Stimulated activated CD8-positive, alpha-beta memory T cell treated with anti-CD3 and anti-CD28 coated beads, Interleukin-4, amount 100 ng/mL, for 1 hour (primary cell): ENCODE measurements around the gene IFIH1.
A peak's percentile ranks its signal among the peaks of the same experiment; 100 is the strongest.

Source experiments
- DNase-seq, 2 donors: peaks; one replicate each; pipeline ENCODE4 v3.0.0-alpha.2; 2020; ENCODE audit warnings: low read depth in 2 of 2, low spot score in 1 of 2

Gene IFIH1

DNA sequence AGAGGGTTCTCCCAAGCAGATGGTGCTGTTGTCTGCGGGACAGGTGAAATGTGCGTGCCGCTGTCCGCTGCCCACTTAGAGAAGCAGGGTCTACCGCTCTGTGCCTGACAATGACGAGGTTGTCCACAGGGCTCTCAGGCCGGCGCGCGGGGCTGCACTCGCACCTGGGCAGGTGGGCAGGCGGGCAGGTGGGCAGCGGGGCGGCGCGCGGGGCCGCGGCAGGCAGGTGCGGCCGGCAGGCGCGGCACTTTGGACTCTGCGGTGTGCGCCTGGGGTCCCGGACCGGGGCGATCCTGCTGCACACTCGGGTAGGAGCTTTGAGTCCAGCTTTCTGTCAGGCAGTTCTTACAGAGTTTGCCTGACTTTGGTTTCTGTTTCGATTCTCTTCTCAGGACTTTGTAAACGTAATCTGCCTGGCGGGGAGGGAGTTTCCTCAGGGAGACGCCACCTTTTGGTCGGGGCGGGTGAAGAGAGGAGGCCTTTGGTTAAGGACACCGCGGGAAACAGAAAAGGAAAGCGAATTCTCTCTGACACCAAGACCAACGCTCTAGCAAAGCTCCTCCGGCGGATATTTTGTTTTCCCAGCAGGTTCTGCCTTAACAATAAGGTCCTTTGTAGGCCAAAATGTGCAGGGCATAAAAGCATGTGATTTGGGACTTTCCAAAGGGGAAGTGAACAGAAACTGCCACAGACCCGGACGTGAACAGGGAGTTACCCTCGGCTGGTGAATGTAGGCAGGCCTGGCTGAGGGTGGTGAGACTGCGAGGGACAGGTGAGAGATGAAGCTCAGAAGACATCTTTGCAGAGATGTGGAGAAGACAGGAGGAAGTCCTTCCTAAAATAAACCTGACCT is at the start of gene IFIH1:
Gene IFIH1 (minus strand): TSS at position 357 of the 853 bp plus-strand sequence. CDS start 377 bp downstream, outside the sequence.
- peak; percentile 42 to 46 for DNase-seq

DNA sequence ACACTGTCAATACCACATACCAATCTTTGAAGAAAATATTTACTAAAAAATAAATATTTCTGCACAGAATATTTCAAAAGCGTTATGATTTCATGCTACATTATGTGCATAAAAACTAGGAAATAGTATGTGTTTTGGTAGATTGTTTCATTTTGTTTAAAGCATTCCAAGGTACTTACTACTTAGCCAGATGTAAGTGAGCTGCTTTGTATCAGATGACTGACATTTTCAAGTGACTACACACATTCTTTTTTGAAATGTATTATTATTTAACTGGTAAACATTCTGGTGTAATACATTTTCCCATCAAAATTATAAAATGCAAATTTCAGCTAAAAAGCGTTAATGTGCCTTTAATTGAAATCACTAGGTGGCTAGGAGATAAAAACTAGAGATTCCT is 46.9 kb upstream of the IFIH1 start:
- DNase-seq: no peak

DNA sequence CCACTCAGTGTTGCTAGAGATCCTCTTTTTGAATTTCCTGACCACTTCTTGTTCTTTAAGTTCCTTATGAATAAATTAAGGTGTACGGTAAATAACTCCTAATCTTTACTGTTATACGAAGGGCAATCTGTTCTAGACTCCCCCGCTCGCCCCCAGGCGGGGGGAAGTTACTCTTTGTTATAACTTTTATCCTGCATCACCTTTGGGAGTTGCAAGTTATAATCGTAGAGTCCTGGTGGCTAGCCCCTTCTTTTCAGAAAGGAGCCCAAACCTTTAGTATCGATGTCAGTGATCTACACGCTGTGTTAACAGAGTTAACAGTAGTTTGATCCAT is 26.1 kb upstream of the IFIH1 start:
- no peak for DNase-seq

DNA sequence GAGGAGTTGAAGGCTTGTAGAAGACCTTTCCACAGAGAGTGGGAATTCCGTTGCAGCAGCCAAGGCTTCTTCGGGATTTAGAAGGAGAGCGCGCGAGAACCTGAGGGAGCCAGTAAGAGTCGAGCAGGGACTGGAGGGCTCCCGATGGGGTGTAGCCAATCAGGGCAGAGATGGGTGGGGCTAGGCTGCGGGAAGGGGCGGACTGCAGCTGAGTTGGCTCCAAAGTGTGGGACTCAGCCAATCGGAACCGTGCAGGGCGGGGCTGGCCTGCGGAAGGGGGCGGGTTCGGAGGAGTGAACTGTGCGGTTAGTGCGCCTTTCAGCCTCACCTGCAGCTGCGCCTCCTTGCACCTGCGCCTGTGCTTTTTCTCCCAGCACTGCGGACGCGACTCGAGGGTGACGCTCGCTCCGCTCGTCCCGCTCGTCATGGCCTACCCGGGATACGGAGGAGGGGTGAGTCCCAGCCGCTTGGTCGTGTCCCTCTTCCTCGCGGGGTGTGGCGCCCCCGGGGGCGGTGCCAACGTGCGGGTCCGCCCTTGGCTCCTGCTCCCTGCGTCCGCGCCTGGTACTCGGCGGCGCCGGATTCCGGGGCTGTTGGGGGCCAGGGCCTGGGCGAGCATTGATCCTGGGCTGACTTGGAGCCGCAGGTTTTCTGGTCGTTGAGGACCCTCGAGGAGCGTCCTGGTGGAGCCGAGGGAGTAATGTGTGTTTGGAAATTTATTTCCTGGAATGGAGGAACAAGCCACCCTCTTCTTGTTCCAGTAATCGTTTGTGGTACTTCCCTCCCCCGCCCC is 25.5 kb upstream of the IFIH1 start, which contains the start of gene GCA:
Gene GCA (plus strand): TSS at position 309 of the 793 bp plus-strand sequence. CDS start 117 bp downstream, at position 426.
- peak; percentile 93 to 96 for DNase-seq

- no peak for DNase-seq
Observed at GRCh38 chr2:162343492-162343823, 25.0 kb upstream of the IFIH1 start.

DNA sequence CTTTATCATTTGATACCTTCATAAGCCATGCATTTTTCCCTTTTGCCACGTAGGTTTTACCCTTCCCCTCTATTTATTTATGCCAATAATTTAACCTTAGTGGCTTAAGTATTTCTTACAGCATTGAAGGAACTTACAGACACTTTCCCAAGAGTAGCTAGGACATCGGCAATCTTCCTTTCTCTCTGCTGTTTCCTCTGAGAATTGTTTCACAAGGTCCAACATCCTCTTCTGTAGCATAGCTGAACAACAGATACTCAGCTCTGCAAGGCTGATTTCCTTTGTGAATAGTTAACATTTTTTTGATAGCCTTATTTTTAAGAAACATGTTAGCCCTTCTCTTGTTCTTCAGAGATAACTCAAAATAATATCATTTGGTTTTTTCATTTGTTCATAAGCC is 24.4 kb upstream of the IFIH1 start:
- no peak for DNase-seq

DNA sequence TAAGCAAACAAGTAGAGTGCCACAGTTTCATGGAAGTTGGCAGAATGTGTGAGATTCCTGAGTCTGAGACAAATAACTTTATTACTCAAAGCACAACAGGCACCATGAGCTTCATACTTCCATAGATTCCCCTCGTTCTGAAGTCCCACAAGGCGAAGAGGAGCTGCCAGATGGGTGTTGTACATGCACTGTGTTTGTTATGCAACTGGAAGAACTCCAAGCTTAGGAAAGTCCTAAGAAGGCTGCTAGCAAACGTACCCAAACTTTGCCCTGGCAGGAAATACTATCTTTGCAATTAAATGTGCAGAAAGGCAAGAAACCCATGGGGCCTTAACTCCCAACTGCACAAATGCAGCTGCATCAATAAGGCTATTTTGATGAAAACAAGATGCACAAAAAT is 23.8 kb upstream of the IFIH1 start:
- DNase-seq: no peak

DNA sequence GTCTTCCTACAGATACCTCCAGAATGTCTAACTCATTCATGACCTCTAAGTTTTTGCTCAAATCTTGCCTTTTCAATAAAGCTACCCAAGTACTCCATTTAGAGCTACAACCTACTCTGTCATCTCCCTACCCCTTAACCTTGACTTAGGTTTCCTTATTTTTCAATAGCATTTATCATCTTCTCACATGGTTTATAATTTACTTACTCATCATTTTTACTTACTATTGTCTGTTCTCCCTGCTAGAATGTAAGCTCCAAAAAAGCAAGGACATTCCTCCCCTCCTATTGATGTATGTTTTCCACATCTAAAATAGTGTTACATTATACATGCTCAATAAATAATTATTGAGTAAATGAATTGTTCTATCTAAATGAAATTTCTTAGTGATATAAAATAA is 22.3 kb upstream of the IFIH1 start:
- DNase-seq: no peak

DNA sequence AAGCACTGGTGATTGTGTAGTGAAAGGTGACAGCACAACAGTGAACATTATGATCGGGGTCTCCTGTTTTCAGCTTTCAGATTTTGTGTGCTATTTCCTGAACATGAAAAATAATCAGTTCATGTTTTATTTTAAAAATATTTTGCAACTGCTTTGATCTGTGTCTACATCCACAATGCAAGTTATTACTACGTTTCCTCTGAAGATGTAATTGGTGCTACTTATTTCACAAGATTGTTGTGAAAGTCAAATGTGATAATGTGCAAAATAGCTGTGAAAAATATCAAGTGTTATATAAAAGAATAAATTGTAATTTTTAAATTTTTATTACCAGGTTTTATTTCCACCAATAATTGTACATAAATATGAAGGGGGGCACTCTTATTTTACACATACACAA is 19.4 kb upstream of the IFIH1 start:
- DNase-seq: no peak

- DNase-seq: no peak
Observed at GRCh38 chr2:162333968-162334367, 15.5 kb upstream of the IFIH1 start.

DNA sequence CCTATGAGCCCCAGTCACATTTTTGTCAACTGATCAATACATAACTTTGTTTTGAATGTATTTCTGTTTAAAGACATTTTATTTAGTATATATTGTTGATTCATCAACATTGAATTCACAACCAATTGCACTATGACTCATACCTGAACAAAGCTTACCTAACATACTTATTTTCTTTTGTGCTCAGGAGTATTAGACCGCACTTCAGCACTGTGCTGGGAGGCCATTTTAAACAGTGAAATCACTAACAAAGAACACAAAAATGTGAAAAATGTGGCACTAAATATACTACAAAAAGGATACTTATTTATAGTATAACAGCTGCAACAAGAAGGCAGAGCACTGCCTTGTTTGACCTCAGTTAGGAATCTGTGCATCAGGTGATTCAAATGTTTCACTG is 12.4 kb upstream of the IFIH1 start:
- DNase-seq: no peak

DNA sequence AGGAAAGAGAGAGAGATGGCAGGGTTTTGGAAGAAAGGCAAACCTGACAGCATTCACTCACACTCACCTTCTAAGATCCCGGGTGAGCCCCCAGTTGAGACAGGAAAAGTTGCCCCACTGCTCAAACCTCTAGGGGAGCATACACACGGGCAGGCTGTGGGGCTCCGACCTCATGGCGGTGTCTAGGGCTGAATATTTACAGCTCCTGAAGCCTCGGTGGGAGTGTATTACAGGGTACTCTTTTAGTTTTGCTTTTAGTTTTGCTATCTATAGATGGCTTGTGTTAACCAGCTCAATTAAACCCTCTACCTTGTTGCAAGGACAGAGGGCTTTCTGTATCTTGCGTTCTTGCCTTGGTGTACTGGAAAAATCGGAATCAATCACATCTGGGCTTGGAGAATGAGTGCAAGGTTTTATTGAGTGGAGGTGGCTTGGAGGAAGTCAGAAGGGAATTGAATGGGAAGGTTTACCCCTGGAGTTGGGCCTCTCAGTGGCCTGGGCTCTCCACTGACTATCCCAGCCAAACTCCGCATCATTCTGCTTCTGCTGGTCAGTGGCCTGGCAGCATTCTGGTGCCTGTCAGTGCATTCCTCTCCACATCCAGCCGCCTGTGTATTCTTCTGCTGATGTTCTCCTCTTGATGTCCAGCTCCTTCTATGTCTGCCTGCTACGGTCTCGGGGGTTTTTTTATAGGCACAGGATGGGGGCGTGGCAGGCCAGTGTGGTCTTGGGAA is 10.1 kb upstream of the IFIH1 start:
- DNase-seq: no peak

- no peak for DNase-seq
Observed at GRCh38 chr2:162327806-162328205, 9.3 kb upstream of the IFIH1 start.

DNA sequence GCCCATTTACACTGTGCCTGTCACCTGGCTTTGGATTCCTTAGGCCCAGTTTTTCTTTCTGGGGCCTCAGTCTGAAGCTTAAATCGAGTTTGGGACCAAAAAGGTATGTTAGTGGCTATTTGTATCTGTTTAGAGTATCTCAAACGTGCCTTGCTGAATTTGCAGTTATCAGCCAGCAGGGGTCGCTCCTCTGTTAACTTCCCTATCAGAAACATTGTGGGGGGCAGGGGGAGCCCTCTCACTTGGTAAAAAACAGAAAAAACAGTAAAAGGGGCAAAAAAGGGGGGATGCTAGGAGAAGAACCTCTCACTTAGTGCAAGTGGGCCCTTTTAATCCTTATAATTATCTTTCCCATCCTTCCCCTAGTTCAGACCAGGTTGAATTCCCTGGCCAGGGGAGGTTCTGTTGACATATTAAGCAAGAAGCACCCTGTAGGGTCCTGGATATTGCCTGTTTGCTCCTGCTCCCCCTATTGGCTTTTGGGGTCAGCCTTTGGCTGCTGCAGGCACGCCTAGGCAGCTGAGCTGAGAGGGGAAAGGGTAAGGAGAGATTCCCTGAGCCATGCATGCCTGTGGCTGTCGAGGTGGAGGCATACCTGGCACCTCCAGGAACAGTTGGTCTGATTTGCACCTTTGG is 8.8 kb upstream of the IFIH1 start:
- no peak for DNase-seq

- DNase-seq: no peak
Observed at GRCh38 chr2:162324953-162325352, 6.5 kb upstream of the IFIH1 start.

- no peak for DNase-seq
Observed at GRCh38 chr2:162320864-162321517, 2.5 kb upstream of the IFIH1 start.

- DNase-seq: no peak
Observed at GRCh38 chr2:162317861-162318327, 590 bp downstream of the IFIH1 start.

- no peak for DNase-seq
Observed at GRCh38 chr2:162317058-162317742, 1.3 kb downstream of the IFIH1 start.

DNA sequence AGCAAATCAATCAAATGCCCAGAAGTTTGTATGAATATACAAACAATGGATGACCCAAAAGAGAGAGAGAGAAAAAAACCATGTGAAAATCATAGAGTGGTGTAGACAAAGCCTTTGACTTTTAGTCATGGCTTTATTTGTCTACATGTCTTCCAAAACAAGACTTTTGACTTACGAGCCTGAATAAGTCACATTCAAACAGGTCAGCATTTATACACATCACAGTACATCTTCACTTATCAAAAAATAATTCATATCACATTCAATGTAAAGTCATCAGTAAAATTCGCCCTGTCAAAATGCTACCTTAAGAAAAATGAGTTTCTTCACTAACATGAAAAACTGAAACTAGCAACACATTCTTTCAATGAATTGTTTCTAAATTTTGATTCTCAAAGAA is 1.9 kb downstream of the IFIH1 start:
- DNase-seq: no peak

DNA sequence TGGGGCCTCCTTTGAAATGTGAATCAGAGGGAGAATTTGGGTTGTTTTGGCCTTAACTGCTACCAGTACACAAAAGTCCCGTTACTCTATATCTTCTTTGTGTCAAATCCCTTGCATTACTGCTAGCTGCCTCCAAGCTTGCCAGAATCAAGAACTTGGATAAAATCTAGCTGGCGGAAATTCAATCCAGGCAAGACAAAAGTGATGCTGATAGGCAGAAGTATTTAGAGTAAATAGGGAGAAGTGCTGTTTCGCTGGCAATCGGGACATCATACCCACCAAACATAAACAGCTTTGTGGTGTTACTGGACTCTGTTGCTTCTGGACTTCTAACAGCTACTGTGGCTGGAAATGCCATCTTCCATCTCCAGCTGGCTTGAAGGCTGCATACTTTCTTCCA is 2.5 kb downstream of the IFIH1 start:
- DNase-seq: no peak
